ENCODE measurements around the gene ERCC6L2.

The ERCC6L2 gene

DNA sequence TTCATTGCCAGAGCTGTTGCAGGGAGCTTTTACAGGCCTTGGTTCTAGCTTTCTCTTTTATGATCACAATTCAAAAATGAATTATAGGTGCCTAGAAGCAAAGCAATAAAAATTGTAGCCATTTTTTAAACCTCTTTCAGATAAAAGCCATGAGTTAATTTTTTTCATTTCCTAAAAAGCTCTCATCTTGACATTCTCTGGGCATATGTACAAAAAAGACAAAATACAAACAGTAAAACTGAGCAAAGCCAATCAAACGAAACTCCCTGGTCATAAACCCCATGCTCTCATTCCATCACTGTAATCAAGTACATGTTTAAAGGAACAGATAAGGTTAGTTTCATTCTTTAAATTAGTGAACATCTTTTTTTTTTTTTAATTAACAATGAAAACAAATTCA, 101.9 kb downstream of the ERCC6L2 start:
- Histone ChIP-seq H4K20me1 (ENCODE audit: insufficient read depth, low read length) (no peaks in the 10 kb centered on the region), H3F3A (ENCODE audit: insufficient read depth, low read length) (no peaks in the 10 kb centered on the region), H3K9me3 (ENCODE audit: low read length) (no peaks in the 10 kb centered on the region), H3K4me2 (ENCODE audit: low read length) (no peak overlapping the region), H3K27ac (ENCODE audit: low read depth, low read length, poor library complexity, severe bottlenecking) (no peak overlapping the region), H3K4me1 (ENCODE audit: insufficient read depth, low read length, severe bottlenecking) (peaks cover 19% of the 10 kb centered on the region), H3K4me3 (ENCODE audit: low read depth, low read length, poor library complexity, severe bottlenecking) (no peak overlapping the region), H3K9ac (ENCODE audit: low read length) (no peak overlapping the region), H3K27me3 (ENCODE audit: insufficient read depth, low read length) (no peaks in the 10 kb centered on the region), H2AFZ (ENCODE audit: low read length) (no peak overlapping the region), H3K9me2 (ENCODE audit: low read depth, low read length) (no peaks in the 10 kb centered on the region), H3K79me2 (ENCODE audit: insufficient read depth, low read length) (no peaks in the 10 kb centered on the region), H3K36me3 (ENCODE audit: insufficient read depth, low read length) (peaks cover 4% of the 10 kb centered on the region; the same call in 1 of the 2 replicates)
- TF ChIP-seq EZH2 (IDR thresholded peaks at IDR 0.05; ENCODE audit: borderline replicate concordance, low read length) = no peak
- TF ChIP-seq, protein P1, sequence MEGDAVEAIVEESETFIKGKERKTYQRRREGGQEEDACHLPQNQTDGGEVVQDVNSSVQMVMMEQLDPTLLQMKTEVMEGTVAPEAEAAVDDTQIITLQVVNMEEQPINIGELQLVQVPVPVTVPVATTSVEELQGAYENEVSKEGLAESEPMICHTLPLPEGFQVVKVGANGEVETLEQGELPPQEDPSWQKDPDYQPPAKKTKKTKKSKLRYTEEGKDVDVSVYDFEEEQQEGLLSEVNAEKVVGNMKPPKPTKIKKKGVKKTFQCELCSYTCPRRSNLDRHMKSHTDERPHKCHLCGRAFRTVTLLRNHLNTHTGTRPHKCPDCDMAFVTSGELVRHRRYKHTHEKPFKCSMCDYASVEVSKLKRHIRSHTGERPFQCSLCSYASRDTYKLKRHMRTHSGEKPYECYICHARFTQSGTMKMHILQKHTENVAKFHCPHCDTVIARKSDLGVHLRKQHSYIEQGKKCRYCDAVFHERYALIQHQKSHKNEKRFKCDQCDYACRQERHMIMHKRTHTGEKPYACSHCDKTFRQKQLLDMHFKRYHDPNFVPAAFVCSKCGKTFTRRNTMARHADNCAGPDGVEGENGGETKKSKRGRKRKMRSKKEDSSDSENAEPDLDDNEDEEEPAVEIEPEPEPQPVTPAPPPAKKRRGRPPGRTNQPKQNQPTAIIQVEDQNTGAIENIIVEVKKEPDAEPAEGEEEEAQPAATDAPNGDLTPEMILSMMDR (IDR thresholded peaks at IDR 0.05; ENCODE audit: low read length) = no peak

DNA sequence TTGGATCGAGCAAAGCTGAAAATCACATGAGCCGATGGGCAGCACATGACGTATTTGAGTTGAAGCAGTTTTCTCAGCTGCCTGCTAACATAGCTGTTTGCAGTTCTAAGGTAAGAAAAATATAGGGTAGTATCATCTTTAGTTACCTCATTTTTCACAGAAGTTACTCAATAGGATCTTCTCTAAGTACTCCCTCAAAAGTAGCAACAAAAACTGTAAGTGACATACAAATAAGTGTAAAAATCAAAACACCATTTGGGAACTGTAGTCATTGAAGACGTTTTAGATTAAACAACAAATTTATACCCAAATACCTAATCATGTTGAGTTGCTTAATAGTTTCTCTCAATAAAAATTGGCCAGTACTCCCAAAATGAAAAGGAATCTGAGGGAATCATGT, 102.6 kb downstream of the ERCC6L2 start:
- no peak overlapping the region for H3K27ac ChIP-seq (ENCODE audit: low read depth, low read length, poor library complexity, severe bottlenecking)
- H3K9ac ChIP-seq (ENCODE audit: low read length) = no peak overlapping the region
- H3K4me1 ChIP-seq (ENCODE audit: insufficient read depth, low read length, severe bottlenecking) = peaks cover 26% of the 10 kb centered on the region
- no peaks in the 10 kb centered on the region for H3F3A ChIP-seq (ENCODE audit: insufficient read depth, low read length)
- no peaks in the 10 kb centered on the region for H3K9me3 ChIP-seq (ENCODE audit: low read length)
- no peak overlapping the region for H3K4me2 ChIP-seq (ENCODE audit: low read length)
- H4K20me1 ChIP-seq (ENCODE audit: insufficient read depth, low read length) = no peaks in the 10 kb centered on the region
- H3K9me2 ChIP-seq (ENCODE audit: low read depth, low read length) = no peaks in the 10 kb centered on the region
- H3K4me3 ChIP-seq (ENCODE audit: low read depth, low read length, poor library complexity, severe bottlenecking) = no peak overlapping the region
- no peaks in the 10 kb centered on the region for H3K27me3 ChIP-seq (ENCODE audit: insufficient read depth, low read length)
- TF ChIP-seq, protein P1 (IDR thresholded peaks at IDR 0.05; ENCODE audit: low read length) = no peak
- no peak for TF ChIP-seq EZH2 (IDR thresholded peaks at IDR 0.05; ENCODE audit: borderline replicate concordance, low read length)
- H3K36me3 ChIP-seq (ENCODE audit: insufficient read depth, low read length) = no peaks in the 10 kb centered on the region
- no peak overlapping the region for H2AFZ ChIP-seq (ENCODE audit: low read length)
- no peaks in the 10 kb centered on the region for H3K79me2 ChIP-seq (ENCODE audit: insufficient read depth, low read length)

GRCh38 chr9:95979446-95979845, 104.0 kb downstream of the ERCC6L2 start:
- Histone ChIP-seq H3K36me3 (ENCODE audit: insufficient read depth, low read length) (no peaks in the 10 kb centered on the region), H3K9me2 (ENCODE audit: low read depth, low read length) (no peaks in the 10 kb centered on the region), H3K79me2 (ENCODE audit: insufficient read depth, low read length) (no peaks in the 10 kb centered on the region), H3F3A (ENCODE audit: insufficient read depth, low read length) (no peaks in the 10 kb centered on the region), H2AFZ (ENCODE audit: low read length) (no peak overlapping the region), H3K27ac (ENCODE audit: low read depth, low read length, poor library complexity, severe bottlenecking) (no peak overlapping the region), H3K4me3 (ENCODE audit: low read depth, low read length, poor library complexity, severe bottlenecking) (no peak overlapping the region), H3K9me3 (ENCODE audit: low read length) (no peaks in the 10 kb centered on the region), H3K27me3 (ENCODE audit: insufficient read depth, low read length) (no peaks in the 10 kb centered on the region), H3K4me2 (ENCODE audit: low read length) (no peak overlapping the region), H4K20me1 (ENCODE audit: insufficient read depth, low read length) (no peaks in the 10 kb centered on the region), H3K4me1 (ENCODE audit: insufficient read depth, low read length, severe bottlenecking) (peaks cover 28% of the 10 kb centered on the region), H3K9ac (ENCODE audit: low read length) (no peak overlapping the region)
- TF ChIP-seq, protein P1 (IDR thresholded peaks at IDR 0.05; ENCODE audit: low read length) = no peak
- TF ChIP-seq EZH2 (IDR thresholded peaks at IDR 0.05; ENCODE audit: borderline replicate concordance, low read length) = no peak

Data from OCI-LY1 (cell line).